ENCODE measurements around the gene EGFLAM.

The EGFLAM gene

DNA sequence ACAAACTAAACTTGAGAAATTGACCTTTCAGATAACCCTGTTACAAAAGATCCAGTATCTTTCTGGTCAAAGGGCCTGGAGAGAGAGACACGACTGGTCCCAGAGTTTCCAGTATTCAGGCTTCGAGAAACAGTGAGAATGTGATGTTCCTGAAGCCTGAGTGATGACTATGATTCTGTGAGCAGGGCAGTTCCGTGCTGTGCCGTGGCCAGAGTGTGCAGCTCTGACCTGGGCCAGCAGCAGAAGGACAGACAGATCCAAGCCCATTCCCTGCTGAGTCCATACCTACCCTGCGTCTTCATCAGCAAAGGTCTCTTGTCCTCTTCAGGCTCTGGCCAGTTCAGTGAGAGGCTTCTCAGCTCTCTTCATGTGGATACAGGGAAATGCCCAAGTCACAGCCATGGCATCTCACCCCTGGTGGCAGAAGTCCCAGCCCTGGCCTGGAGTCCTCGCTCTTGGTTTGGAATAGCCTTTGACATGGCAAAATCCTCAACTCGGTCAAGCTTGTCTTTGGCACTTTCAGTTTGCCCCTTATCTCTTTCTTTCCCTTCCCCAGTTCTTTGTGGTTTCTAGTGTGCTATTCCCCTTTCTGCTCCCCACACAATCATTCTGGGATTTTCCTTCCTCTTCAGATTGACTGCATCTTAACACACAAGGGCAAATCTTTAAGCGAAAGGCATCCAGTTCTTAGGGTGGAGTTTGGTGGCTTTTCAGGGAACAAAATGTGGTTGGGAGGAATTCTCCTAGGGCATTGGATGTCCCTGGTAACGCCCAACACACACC is 190.4 kb downstream of the EGFLAM start:
- DNase-seq (ENCODE audit: low spot score): no peak

DNA sequence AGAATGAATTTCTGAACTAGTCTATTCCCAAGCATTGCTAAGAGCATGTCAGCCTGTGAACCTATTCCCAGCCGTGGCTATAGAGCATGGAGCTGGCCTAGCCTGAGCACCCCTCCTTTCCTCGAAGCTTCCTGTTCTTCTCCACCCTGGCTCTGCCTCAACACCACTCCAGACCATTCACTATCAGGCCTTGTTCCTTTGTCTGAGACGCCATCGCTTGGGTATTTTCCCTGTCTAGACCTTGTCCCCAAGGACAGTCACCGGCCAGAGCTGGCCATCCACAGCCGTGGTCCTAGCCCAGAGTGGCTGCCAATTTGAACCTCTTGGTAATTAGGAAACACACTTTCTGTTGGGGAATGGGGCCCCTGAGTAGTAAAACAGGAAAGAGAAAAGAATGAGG is 192.3 kb downstream of the EGFLAM start:
- DNase-seq (ENCODE audit: low spot score): no peak

DNA sequence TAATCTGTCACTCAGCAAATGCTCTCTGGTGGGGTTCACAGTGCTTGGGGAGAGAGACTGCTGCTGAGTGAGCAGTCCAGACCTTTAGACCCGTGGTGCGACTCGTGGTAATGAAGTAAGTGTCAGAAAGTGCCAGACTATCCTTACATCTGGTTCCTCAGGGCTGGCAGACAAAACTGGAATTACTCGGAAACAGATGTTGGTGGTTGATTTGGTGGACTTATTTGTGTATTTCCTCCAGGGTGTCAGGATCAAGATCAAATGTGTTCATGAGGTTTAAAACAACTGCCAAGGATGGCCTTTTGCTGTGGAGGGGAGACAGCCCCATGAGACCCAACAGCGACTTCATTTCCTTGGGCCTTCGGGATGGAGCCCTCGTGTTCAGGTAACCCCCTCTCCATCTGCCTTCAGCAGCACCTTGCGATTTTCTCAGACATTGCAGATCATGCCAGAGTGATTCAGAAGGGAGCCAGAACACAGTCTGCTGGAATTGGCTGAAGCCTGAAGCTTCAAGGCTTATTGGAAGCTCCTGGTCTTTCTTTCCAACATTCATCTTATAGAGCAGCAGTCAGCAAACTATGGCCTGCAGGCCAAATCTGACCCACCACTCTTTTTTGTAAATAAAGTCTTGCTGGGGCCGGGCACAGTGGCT is 192.8 kb downstream of the EGFLAM start:
- DNase-seq (ENCODE audit: low spot score): no peak

DNA sequence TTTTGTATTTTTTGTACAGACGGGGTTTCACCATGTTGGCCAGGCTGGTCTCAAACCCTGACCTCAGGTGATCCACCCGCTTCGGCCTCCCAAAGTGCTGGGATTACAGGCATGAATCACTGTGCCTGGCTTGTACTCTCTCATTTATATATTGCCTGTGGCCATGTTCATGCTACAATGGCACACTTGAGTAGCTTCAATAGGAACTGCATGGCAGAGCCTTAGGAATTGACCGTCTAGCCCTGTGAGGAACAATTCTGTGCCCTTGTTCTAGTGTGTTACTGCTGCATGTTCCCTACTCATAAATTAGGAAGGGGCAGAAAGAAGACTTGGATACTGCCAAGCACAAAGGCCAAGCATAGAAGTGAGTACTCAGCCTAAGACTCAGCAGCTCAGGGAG is 193.8 kb downstream of the EGFLAM start:
- DNase-seq (ENCODE audit: low spot score): no peak

DNA sequence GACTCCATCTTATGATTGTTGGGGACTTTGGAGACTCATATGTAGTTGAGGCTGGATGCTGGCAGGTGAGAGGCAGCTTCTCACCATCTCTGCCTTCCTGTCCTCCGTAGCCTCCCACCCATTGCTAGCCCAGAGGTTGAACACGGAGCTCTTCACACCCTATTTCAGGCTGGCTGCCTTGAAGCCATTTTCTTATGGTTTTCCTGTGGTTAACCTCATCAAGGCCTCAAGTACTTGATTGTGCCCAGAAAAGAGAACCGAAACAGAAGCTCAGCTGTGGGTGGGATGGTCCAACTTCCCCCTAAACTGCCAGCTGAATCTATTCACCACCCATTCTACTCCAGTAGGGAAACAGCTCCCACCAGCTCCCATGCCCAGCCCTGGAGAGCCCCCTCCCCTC is 195.1 kb downstream of the EGFLAM start:
- DNase-seq (ENCODE audit: low spot score): no peak

DNA sequence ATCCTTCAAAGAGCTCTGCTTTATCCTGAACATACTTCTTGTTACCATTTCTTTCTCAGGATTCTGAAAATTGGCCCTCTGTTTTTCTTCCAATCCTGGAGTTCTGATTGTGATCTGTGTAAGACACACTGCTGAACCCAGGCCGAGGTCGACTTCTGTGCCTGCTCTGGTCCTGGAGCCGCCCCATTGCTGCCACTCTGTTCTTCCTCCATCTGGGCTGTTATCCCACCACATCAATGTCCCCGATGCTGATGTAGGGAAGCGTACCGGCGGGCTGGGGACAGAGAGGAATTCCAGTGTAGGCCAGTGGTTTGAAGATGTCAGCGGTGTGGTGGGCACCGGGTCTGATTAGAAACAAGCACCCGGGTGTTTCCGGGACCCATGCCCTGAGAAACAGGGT is 195.6 kb downstream of the EGFLAM start:
- no peak for DNase-seq (ENCODE audit: low spot score)

DNA sequence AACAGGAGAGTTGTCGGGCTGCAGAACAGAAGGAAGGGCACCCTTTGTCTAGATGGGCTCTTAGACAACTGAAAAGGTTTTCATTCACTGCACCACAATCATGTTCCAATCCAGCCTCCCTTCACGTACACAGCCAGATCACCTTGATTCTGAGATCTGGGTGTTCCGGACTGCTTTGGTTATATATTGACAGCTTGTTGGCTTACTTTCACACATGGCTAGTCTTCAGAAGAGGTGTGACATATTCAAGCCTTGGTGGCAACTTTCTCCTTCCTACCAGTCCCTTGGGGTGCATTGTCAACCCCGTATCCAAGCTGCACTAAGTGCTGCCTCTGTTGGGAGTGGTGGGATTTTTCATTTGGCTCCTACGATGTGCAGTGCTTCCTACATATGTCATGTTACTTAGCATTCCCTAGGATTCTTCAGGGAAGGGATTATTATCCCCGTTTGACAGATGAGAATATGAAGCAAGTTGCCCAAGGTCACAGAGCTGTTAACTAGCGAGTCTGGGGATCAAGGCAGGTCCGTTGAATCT is 197.5 kb downstream of the EGFLAM start:
- no peak for DNase-seq (ENCODE audit: low spot score)

DNA sequence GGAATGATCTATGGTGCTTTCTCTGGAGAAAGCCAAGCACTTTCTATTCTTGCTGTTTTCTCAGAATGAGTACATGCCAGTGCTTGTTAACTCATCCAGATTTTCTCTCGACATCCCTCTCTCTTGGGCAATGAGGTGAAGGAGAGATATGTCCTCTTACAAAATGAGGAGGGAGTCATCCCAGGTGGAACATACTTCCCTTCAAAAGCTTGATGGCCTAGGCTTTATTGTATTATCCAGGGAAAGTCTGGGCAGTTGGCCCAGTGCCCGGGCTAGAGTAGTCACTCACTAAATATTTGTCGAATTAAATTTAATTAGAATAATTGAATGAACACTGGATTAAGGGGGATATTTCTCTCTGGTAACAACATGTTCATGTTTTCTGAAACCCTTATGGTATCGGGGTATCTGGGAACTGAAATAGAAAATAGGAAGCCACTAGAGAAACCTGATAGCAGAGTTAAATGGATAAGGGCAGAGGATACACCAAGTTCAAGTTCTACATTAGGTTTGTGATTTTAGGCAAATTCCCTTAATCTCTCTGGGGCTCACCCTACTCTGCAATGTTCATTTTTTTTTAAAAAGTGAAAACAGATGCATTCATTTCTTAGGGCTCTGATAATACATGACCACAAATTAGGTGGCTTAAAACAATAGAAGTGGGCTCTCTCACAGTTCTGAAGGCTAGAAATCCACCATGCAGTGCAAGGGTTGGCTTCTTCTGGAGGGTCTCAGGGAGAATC is 198.5 kb downstream of the EGFLAM start:
- no peak for DNase-seq (ENCODE audit: low spot score)

DNA sequence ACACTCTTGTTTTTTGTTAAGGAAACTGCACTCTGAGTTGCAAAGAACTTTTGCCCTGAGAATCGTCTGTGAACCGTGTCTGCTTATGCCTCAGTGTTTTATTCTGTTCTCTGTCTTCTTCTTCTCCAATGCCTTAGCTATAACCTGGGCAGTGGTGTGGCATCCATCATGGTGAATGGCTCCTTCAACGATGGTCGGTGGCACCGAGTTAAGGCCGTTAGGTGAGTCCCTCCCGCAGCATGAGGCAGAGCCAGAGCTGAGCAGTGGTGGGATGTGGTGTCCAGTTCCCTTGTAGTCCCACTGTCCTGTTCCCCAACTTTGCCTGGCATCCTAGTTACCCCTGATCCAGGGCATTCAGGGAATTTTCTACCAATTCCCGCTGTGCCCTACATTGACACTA is 199.8 kb downstream of the EGFLAM start:
- no peak for DNase-seq (ENCODE audit: low spot score)

DNA sequence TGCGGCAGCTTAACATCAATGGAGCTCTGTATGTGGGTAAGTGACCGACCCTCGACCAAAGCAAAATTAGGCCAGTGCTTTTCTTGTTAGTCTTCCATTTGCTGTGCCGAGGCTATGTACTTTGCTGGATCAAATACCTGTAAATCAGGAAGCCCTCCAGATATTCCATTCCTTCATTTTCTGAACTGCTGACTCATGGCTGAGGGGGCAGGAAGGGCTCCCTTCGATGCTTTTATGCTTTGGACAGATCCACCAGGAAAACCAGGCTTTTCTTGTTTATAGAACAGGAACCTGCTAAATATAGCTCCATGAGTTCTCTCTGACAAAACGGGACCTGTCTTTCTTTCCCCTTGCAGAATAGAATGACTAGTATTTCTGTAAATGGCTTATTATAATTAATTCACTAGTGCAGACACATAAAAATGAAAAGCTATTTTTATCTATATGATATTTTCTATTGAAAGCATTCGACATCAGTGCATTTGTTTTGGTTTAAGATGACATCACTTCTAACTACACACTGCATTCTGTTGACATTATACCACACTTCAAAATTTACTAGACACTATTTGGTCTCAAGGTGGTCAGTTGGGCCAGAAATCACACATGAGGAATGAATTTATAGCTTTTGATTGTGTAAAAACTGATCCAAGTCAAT is 204.7 kb downstream of the EGFLAM start:
- DNase-seq (ENCODE audit: low spot score): no peak

DNA sequence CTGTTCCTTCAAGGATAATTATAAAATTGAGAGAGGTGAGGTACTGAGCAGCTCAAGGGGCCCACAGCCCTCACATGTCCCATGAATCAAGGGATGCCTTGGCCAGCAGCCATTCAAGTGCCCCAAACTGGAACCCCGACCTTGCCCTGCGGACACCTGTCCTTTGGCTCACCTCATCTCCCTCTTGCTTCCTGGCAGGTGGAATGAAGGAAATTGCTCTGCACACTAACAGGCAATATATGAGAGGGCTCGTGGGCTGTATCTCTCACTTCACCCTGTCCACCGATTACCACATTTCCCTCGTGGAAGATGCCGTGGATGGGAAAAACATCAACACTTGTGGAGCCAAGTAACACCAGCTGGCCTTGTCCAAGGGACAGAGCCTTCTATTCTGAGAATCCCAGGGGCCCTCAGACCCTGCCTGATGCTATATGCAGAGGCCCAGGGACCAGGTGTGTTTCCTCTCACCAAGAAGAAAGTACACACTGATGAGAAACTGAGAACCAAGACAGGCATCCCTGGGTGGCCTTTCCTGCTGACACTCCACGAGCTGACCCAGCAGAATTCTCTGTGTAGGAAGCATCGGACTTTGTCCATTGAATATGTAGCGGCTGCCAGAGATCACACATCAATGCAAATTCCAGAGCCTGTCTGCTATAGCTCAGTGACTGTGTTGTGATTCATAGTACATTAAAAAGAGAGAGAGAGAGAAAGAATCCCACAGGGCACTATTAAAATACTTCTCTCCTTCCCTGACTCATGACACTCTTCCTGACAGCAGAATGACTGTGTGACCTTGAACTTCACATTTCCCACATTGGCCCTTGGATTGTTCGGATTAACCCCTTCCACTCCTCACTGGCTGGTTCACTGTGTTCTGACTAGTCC is 205.5 kb downstream of the EGFLAM start:
- DNase-seq (ENCODE audit: low spot score): no peak

DNA sequence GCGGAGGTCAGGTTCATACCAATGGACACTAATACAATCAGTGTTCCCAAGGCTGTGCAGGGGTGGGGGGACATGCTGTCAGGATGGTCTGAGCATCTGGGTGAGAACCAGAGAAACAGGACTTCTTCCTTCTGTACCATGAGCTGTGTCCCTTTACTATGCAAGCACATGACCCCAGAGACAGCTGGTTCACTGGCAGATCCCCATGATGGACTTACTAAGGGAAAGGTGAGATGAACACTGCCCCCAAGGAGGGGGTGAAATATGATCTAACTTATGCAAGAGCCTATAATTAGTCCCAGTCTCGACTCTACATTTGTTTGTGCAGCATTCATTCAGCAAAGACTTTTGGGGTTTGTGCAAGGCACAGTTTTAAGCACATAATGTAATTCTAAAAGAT is 206.7 kb downstream of the EGFLAM start:
- DNase-seq (ENCODE audit: low spot score): no peak

DNA sequence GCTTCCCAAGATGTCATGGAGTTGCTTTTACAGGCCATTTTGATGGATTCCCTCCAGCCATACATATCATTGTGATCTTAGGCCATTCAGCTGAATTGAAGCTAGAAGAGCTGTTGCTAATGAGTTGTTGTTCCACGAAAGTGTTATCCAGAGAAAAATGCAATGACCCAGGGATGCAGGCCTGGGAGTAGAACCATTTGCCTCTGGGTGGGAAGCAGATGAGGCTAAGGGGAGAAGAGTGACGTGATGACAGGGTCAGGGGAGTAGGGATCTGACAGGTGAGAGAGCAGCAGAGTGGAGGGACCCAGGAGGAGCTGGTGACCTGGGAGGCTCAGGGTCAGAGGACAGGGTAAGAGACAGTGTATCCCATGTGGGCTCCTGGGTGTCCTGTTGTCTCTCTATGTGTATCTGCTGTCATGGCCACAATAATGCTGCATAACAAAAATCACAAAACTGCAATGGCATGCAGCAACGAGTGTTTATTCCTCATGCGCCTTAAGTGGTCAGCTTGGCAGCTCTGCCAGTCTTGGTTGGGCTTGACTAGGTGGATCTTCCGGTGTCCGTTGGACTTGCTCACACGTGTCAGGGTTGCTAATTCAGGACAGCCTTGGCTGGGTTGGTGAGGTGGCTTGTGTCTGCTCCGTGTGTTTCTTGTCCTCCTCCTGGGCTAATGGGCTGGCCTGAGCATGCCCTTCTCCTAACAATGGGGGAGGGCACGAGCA is 207.5 kb downstream of the EGFLAM start:
- DNase-seq (ENCODE audit: low spot score): no peak

DNA sequence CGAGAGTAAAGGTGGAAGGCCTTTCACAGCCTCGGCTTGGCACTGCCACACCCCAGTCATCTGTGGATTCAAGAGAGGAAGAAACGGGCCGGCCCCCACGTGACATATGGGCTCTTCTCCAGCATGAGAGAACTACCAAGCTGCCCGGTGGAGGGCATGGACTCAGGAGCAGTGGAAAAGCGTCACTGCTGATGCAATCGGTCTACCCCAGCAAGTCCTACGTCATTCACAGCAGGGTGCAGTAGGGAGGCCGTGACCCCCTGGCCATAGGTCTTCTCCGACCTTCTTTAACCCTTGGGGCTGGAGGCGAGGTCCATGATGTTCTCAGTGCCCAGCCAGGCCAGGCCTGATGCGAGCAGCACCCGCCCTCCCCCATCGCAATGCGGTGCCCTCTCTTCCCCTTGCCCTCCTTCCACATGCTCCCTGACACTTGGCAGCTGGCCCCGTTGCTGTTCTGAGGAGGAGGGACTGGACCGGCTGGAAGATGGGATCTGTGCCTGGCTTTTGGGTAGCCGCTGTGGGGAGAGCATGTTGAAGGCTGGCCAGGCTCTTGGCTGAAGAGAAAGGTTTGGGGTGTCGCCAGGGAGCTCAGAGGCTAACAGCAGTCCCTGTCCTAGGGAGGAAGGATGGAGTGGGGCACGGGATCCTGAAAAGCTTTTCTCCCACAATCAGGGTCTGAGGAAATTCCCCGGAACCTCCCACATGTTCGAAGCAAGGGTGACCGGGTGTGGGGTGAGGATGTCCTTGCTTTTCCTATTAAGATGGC is 208.2 kb downstream of the EGFLAM start:
- no peak for DNase-seq (ENCODE audit: low spot score)

DNA sequence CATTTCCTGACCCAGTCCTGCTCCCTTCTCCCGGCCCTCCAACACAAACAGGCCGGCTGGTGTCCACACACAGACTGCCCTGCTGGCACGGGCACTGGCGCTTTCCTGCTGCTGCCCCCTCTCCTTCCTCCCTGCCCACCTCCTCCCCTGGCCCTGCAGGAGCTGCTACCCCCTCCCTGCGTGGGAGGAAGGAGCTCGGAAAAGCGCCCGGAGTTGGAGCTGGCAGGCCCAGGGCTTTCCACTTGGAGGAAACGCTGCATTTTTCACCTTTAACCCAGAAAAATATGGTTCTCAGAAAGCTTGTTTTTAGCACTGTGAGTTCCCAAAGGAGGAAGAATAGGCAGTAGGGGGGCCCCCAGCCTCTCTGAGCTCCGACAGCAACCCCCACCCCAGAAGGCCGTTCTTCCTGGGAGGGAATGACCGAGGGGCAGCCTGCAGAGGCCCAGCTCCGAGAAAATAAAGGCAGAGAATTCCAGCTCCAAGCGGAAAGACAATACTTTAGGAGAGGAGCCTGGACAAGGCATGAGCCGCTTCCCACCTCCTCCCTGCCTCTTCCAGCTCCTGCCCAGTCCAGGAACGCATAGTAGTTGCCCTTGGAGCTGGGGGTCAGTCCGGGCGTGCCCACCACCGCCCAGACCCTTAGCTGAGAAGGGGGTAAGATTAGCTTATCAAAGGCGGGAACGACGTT is 209.1 kb downstream of the EGFLAM start:
- peak; percentile 41 for DNase-seq (ENCODE audit: low spot score)

DNA sequence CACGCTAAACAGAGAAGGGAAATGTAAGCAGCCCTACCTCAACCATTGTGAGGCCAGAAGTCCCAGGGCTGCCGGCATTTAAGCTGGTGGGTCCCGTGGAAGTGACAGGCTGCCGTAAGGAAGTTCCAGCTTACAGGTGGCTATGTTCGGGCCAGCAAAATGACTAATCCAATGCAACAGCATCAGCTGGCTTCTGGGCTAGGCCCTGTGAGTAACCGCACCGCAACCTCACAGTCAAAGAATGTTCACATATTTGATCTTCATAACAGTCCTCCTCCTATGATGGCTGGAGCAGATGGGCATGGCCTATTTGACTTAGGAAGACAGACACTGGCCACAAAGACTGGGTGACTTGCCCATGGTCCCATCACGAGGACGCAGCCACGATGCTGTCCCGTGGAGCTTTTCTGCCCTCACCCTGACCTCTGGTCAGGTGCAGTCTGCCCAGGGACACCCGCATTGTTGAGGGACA is 209.9 kb downstream of the EGFLAM start:
- no peak for DNase-seq (ENCODE audit: low spot score)

DNA sequence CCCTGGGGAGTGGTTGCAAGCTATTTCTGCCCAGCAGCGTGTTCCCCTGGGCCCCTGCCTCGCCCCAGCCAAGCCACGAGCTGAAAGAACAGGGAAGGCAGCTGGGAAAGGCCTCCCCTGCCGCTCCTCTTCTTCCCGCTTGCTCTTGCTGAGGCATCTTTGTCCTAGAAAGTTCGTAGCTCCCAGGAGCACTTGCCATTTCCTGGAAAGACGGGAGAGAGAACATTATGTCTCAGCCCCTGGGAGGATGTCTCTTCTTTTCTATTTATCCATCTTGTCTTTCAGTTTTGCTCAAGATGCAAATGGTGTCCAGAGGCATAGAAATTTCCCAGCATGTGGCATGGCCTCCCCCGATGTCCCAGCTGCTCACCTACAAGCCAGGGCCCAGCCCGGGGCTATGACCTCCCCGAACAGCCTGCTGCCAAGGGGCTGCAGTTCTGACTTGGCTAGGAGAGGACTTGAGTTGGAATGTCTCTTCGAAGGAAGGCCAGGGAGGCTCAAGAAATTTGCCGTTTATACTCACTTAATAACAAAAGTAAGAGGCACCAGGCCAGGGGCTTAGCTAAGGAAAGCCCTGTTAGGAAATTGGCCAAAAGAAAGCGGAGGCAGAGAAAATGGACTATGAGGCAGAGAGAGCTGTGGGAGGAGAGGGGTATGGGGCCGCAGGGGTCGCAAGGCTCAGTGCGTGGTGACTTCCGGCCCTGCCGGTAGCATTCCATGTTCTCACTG is 210.8 kb downstream of the EGFLAM start:
- no peak for DNase-seq (ENCODE audit: low spot score)

DNA sequence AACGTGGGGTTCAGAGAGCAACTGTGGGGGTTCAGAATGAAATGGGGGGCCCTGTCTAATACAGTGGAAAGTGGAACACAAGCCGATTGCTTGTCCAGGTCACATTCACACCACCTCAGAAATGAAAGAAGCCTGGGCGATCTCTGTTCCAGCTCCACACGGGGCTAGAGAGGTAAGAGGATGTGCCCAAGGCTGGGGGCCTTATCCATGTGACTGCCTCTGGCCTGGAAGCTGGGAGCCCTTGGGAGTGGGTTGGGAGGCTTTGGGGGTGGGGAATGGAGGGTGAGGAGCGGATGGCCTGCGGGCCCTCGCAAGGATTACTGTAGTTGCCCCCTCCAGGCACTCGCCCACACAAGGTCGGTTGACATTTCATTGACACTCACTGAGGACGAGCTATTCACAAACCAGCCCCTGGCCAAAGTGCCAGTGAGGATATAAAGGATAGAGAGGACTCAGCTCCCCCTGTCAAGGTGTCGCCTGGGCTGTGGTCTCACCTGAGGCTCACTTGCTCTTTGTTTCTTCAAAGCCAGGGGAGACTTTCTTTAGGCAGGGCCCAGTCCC is 211.4 kb downstream of the EGFLAM start:
- no peak for DNase-seq (ENCODE audit: low spot score)
